ENCODE data around the gene PPP1R9B. TPM values are rescaled to one million over a fixed set of nuclear protein-coding genes. Genes with fewer than 3 reads are reported as not detected.

PPP1R9B gene
- total RNA-seq, 1 experiment from 2014 or later, result 21.7 TPM

- peaks cover 12% of the 10 kb centered on the region for H3K4me1 Mint-ChIP-seq
- H3K36me3 Mint-ChIP-seq, result no peaks in the 10 kb centered on the region
- H3K27me3 Mint-ChIP-seq (ENCODE audit: low read depth), result no peaks in the 10 kb centered on the region
- H3K4me3 Mint-ChIP-seq, result peak overlapping the region; percentile 97
- ChIA-PET CTCF (interaction anchor here (0.9 to 4.6 kb wide), 3 partner anchors 11 to 56 kb away, joined by 4 to 118 read pairs (median 7); no protein-coding TSS in a partner anchor), POLR2A (interaction anchor here (0.6 kb wide), 1 partner anchor 11 kb away, joined by 5 read pairs; no protein-coding TSS in a partner anchor)
- DNase-seq (ENCODE audit: low spot score) (no peak), ATAC-seq (no peak)
- TF ChIP-seq FOXP4 (CRISPR knock-in tag; IDR thresholded peaks at IDR 0.05) (no peak), HMGA2 (CRISPR knock-in tag; IDR thresholded peaks at IDR 0.05) (no peak), CREB1 (CRISPR knock-in tag; IDR thresholded peaks at IDR 0.05) (no peak), FOXJ3 (CRISPR knock-in tag; IDR thresholded peaks at IDR 0.05; ENCODE audit: borderline replicate concordance) (no peak), ATF1 (CRISPR knock-in tag; IDR thresholded peaks at IDR 0.05) (no peak), ZNF512 (CRISPR knock-in tag; IDR thresholded peaks at IDR 0.05; ENCODE audit: borderline replicate concordance) (no peak), ZSCAN18 (CRISPR knock-in tag; IDR thresholded peaks at IDR 0.05) (no peak), GTF2I (CRISPR knock-in tag; conservative IDR thresholded peaks at IDR 0.05) (no peak), ZNF232 (CRISPR knock-in tag; IDR thresholded peaks at IDR 0.05) (no peak), ZNF138 (CRISPR knock-in tag; conservative IDR thresholded peaks at IDR 0.05) (no peak), CREM (CRISPR knock-in tag; IDR thresholded peaks at IDR 0.05) (no peak), GRHL2 (CRISPR knock-in tag; IDR thresholded peaks at IDR 0.05; ENCODE audit: insufficient replicate concordance, severe bottlenecking) (no peak), ZNF263 (CRISPR knock-in tag; IDR thresholded peaks at IDR 0.05; ENCODE audit: low read depth) (no peak), PRRX2 (CRISPR knock-in tag; IDR thresholded peaks at IDR 0.05) (no peak), ZNF532 (CRISPR knock-in tag; IDR thresholded peaks at IDR 0.05; ENCODE audit: borderline replicate concordance) (no peak), ZNF281 (CRISPR knock-in tag; IDR thresholded peaks at IDR 0.05) (no peak), JUN (CRISPR knock-in tag; IDR thresholded peaks at IDR 0.05) (no peak), ZNF121 (CRISPR knock-in tag; IDR thresholded peaks at IDR 0.05) (no peak)
- no peak overlapping the region; the same call in 1 of the 2 replicates for H3K27ac Mint-ChIP-seq
- H3K9me3 Mint-ChIP-seq, result no peaks in the 10 kb centered on the region
Observed at GRCh38 chr17:50096092-50096491, 54.4 kb downstream of the PPP1R9B start.

All from WTC11 (cell line).